Measurements from ENCODE around the gene BRD7. TPM values are rescaled to one million over a fixed set of nuclear protein-coding genes. Genes with fewer than 3 reads are reported as not detected.

The BRD7 gene
- total and polyA plus RNA-seq, 4 donors = 13.3 to 34.3 (median 14.1) TPM

DNA sequence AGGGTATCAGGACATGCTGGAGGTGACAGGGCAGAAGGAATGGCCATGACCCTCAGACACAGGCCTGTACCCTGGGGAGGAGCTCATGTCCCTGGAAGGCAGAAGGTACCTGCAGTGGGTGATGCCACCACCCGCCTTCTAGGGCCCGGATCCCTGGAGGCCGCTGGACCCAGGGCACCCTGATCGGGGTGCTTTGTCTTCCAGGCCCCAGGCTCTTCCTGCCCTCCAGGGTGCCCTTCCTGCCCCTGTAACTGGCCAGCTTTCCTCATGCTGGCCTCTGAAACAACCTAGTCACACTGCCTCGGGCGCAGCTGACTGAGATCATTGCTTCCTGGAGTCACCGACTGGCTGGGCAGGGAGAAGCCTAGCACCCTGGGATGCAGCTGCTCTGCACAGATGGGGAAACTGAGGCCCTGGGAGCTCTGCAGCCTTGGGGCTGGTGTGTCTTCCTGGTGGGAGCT, 96.6 kb downstream of the BRD7 start:
- DNase-seq (ENCODE audit: low spot score) = no peak
- TF ChIP-seq FOXA1 (IDR thresholded peaks at IDR 0.05) (no peak), FOXA2 (IDR thresholded peaks at IDR 0.05) (no peak), NR2F2 (IDR thresholded peaks at IDR 0.05) (no peak), RXRA (IDR thresholded peaks at IDR 0.05) (no peak)
- TF ChIP-seq, protein P1, sequence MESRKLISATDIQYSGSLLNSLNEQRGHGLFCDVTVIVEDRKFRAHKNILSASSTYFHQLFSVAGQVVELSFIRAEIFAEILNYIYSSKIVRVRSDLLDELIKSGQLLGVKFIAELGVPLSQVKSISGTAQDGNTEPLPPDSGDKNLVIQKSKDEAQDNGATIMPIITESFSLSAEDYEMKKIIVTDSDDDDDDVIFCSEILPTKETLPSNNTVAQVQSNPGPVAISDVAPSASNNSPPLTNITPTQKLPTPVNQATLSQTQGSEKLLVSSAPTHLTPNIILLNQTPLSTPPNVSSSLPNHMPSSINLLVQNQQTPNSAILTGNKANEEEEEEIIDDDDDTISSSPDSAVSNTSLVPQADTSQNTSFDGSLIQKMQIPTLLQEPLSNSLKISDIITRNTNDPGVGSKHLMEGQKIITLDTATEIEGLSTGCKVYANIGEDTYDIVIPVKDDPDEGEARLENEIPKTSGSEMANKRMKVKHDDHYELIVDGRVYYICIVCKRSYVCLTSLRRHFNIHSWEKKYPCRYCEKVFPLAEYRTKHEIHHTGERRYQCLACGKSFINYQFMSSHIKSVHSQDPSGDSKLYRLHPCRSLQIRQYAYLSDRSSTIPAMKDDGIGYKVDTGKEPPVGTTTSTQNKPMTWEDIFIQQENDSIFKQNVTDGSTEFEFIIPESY (IDR thresholded peaks at IDR 0.05) = no peak
- no peaks in the 10 kb centered on the region for H3K27me3 ChIP-seq (ENCODE audit: control insufficient read depth in 4 of 4, insufficient read depth in 4 of 4, low read length in 3 of 4)
- H3K9me3 ChIP-seq (ENCODE audit: control insufficient read depth in 4 of 4, low read length in 3 of 4) = no peaks in the 10 kb centered on the region
- H3K9ac ChIP-seq (ENCODE audit: low read depth in 1 of 2, low read length in 2 of 2) = no peak overlapping the region
- peaks cover 0 to 3% (median 0%) of the 10 kb centered on the region in 4 donors for H3K4me1 ChIP-seq (ENCODE audit: control insufficient read depth in 4 of 4, insufficient read depth in 4 of 4, low read length in 3 of 4)
- 82% methylated on average over 7 of the region's 7 CpGs for WGBS
- H3K36me3 ChIP-seq (ENCODE audit: control insufficient read depth in 4 of 4, insufficient read depth in 3 of 4, low read depth in 1 of 4, low read length in 3 of 4) = no peaks in the 10 kb centered on the region
- no peak overlapping the region for H3K27ac ChIP-seq (ENCODE audit: low read depth in 1 of 2, low read length in 2 of 2)
- H3K4me3 ChIP-seq (ENCODE audit: low read depth in 1 of 3, low read length in 3 of 3) = no peak overlapping the region

DNA sequence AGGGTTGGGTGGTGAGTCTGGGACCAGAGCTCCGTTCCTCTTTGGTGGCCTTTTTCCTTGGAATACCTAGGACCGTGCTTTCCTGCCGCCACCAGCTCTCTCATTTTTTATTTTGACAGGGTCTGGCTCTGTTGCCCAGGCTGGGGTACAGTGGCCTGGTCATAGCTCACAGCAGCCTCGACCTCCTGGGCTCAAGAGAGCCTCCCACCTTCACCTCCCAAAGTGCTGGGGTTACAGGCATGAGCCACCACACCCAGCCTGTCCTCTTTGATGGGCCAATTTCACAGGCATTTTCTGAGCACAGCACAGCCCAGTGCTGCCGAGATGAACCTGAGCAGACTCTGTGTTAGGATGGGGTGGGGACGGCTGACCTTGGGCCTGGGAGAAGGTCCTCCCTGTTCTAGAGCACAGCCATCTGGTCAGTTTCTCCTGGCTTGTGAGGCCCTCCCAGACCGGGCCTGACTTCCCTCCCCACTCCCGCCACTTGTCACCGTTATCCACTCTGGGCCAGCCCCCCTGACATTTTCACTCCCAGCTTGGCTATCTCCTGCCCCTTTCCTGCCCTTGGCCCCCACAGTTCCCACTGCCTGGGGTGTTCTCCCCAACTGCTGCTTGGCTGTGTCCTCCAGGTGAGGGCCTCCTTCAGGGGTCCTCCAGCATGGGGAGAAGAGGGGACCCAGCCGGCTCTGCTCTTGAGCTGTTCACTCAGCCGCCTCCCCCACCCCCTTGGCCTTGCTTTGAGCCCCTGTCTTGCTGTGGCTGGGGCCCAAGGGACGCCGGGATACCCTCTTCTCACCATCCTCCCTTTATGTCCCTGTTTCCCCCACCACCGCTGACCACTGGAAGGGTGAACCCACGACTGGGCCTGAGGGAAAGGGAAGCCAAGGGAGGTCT, 97.4 kb downstream of the BRD7 start:
- H3K4me1 ChIP-seq (ENCODE audit: control insufficient read depth in 4 of 4, insufficient read depth in 4 of 4, low read length in 3 of 4) = peaks cover 0 to 4% (median 2%) of the 10 kb centered on the region in 4 donors
- no peaks in the 10 kb centered on the region for H3K27me3 ChIP-seq (ENCODE audit: control insufficient read depth in 4 of 4, insufficient read depth in 4 of 4, low read length in 3 of 4)
- H3K9ac ChIP-seq (ENCODE audit: low read depth in 1 of 2, low read length in 2 of 2) = no peak overlapping the region

DNA sequence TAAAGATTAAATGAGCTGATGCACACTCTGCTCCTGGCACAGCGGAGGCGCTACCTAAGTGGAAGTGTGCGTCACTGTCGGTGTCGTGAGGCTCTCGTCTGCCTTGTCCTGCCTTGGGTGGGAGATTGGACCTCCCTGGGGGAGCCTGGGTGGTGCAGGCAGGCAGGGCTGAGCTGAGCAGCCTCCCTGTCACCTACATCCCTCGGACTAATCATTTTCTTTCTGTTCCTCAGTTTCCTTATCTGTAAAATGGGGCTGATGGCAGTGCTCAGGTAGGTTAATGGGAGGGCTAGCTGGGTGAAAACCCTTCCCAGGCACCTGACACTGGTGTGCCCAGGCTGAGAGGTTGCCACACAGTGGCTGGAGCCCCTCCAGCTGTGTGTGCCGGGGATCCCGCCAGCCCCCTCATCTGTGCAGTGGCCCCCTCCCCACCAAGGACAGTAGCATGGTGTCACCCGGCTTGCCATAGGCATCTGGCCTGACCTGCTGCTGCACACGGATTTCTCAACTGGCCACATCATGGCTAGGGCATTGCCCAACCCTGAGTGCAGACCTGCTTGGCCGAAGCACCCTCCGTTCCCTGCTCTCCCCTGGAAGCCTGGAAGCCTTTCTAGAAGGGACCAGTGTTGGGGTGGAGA, 98.2 kb downstream of the BRD7 start:
- no peaks in the 10 kb centered on the region for H3K27me3 ChIP-seq (ENCODE audit: control insufficient read depth in 4 of 4, insufficient read depth in 4 of 4, low read length in 3 of 4)
- DNase-seq (ENCODE audit: low spot score) = no peak
- TF ChIP-seq, protein P1 (IDR thresholded peaks at IDR 0.05) = no peak
- no peak for TF ChIP-seq JUND (IDR thresholded peaks at IDR 0.05)
- no peak for TF ChIP-seq YY1 (IDR thresholded peaks at IDR 0.05)
- TF ChIP-seq, protein P2, sequence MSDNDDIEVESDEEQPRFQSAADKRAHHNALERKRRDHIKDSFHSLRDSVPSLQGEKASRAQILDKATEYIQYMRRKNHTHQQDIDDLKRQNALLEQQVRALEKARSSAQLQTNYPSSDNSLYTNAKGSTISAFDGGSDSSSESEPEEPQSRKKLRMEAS (IDR thresholded peaks at IDR 0.05) = no peak
- no peak for TF ChIP-seq FOXA1 (IDR thresholded peaks at IDR 0.05)
- no peak for TF ChIP-seq RAD21 (IDR thresholded peaks at IDR 0.05)
- no peak for TF ChIP-seq TAF1 (conservative IDR thresholded peaks at IDR 0.05)
- no peak for TF ChIP-seq HNF4G (IDR thresholded peaks at IDR 0.05)
- no peak for TF ChIP-seq RXRA (IDR thresholded peaks at IDR 0.05)
- no peak for TF ChIP-seq GABPA (IDR thresholded peaks at IDR 0.05 in 1 of 2, conservative IDR thresholded peaks at IDR 0.05 in 1 of 2)
- TF ChIP-seq NR2F2 (IDR thresholded peaks at IDR 0.05) = no peak
- no peak for TF ChIP-seq EGR1 (IDR thresholded peaks at IDR 0.05; ENCODE audit: low read depth in 2 of 2)
- TF ChIP-seq, protein P3, sequence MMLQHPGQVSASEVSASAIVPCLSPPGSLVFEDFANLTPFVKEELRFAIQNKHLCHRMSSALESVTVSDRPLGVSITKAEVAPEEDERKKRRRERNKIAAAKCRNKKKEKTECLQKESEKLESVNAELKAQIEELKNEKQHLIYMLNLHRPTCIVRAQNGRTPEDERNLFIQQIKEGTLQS (IDR thresholded peaks at IDR 0.05) = no peak
- no peak for TF ChIP-seq HNF4A (conservative IDR thresholded peaks at IDR 0.05)
- no peak for TF ChIP-seq SP1 (IDR thresholded peaks at IDR 0.05)
- TF ChIP-seq, protein P4, sequence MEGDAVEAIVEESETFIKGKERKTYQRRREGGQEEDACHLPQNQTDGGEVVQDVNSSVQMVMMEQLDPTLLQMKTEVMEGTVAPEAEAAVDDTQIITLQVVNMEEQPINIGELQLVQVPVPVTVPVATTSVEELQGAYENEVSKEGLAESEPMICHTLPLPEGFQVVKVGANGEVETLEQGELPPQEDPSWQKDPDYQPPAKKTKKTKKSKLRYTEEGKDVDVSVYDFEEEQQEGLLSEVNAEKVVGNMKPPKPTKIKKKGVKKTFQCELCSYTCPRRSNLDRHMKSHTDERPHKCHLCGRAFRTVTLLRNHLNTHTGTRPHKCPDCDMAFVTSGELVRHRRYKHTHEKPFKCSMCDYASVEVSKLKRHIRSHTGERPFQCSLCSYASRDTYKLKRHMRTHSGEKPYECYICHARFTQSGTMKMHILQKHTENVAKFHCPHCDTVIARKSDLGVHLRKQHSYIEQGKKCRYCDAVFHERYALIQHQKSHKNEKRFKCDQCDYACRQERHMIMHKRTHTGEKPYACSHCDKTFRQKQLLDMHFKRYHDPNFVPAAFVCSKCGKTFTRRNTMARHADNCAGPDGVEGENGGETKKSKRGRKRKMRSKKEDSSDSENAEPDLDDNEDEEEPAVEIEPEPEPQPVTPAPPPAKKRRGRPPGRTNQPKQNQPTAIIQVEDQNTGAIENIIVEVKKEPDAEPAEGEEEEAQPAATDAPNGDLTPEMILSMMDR (IDR thresholded peaks at IDR 0.05; ENCODE audit: low read depth, low read length, missing input control) = no peak

More for the DNA sequence above, 97.4 kb downstream of the BRD7 start:
- H3K36me3 ChIP-seq (ENCODE audit: control insufficient read depth in 4 of 4, insufficient read depth in 3 of 4, low read depth in 1 of 4, low read length in 3 of 4) = no peaks in the 10 kb centered on the region
- WGBS = 89% methylated on average over 15 of the region's 15 CpGs
- no peak for DNase-seq (ENCODE audit: low spot score)
- H3K4me3 ChIP-seq (ENCODE audit: low read depth in 1 of 3, low read length in 3 of 3) = no peak overlapping the region
- TF ChIP-seq EGR1 (IDR thresholded peaks at IDR 0.05; ENCODE audit: low read depth in 2 of 2) (no peak), FOXA2 (IDR thresholded peaks at IDR 0.05) (no peak), NR2F2 (IDR thresholded peaks at IDR 0.05) (no peak), JUND (IDR thresholded peaks at IDR 0.05) (no peak)
- H3K27ac ChIP-seq (ENCODE audit: low read depth in 1 of 2, low read length in 2 of 2) = no peak overlapping the region
- H3K9me3 ChIP-seq (ENCODE audit: control insufficient read depth in 4 of 4, low read length in 3 of 4) = no peaks in the 10 kb centered on the region

More for the DNA sequence above, 98.2 kb downstream of the BRD7 start:
- Histone ChIP-seq H3K36me3 (ENCODE audit: control insufficient read depth in 4 of 4, insufficient read depth in 3 of 4, low read depth in 1 of 4, low read length in 3 of 4) (no peaks in the 10 kb centered on the region), H3K27ac (ENCODE audit: low read depth in 1 of 2, low read length in 2 of 2) (no peak overlapping the region), H3K4me3 (ENCODE audit: low read depth in 1 of 3, low read length in 3 of 3) (no peak overlapping the region), H3K9me3 (ENCODE audit: control insufficient read depth in 4 of 4, low read length in 3 of 4) (no peaks in the 10 kb centered on the region), H3K4me1 (ENCODE audit: control insufficient read depth in 4 of 4, insufficient read depth in 4 of 4, low read length in 3 of 4) (peaks cover 0 to 4% (median 2%) of the 10 kb centered on the region in 4 donors), H3K9ac (ENCODE audit: low read depth in 1 of 2, low read length in 2 of 2) (no peak overlapping the region)
- WGBS = 93% methylated on average over 13 of the region's 13 CpGs

Measured in liver (tissue), 9 donors.